WTC11 (cell line): ENCODE results near the gene ZCCHC10. TPM values are rescaled to one million over a fixed set of nuclear protein-coding genes. Genes with fewer than 3 reads are reported as not detected.

Experiments
- ATAC-seq: fragments of 200-7000 bp; cut with Tn5 transposase; 2 replicates; pipeline ENCODE4 v1.10.0; 2021; ENCODE audit warnings: mild to moderate bottlenecking, moderate library complexity
- CTCF ChIA-PET: fragments of 300-600 bp; sonication (Branson Sonifier 250); formaldehyde crosslinking; loops from one replicate; lab custom pipeline; 2021; ENCODE audit warnings: antibody characterized with exemption; lab: Charles Lee
- POLR2A ChIA-PET: fragments of 350-600 bp; sonication (Branson Sonifier 250); formaldehyde crosslinking; loops from one replicate; lab custom pipeline; 2021; ENCODE audit warnings: antibody characterized with exemption; lab: Charles Lee
- DNase-seq: peaks from one replicate; pipeline ENCODE4 v3.0.0; 2021; ENCODE audit warnings: low spot score
- H3K27ac Mint-ChIP-seq: 2 replicates; pipeline ENCODE4 v1.8.0; 2021; ENCODE audit warnings: mixed read lengths
- H3K27me3 Mint-ChIP-seq: 2 replicates; pipeline ENCODE4 v1.8.0; 2021; ENCODE audit warnings: low read depth, mild to moderate bottlenecking, moderate library complexity, mixed read lengths
- H3K36me3 Mint-ChIP-seq: 2 replicates; pipeline ENCODE4 v1.8.0; 2021; ENCODE audit warnings: mixed read lengths
- H3K4me1 Mint-ChIP-seq: 2 replicates; pipeline ENCODE4 v1.8.0; 2022; ENCODE audit warnings: mixed read lengths
- H3K4me3 Mint-ChIP-seq: 2 replicates; pipeline ENCODE4 v1.8.0; 2021; ENCODE audit warnings: mild to moderate bottlenecking, moderate library complexity, mixed read lengths
- H3K9me3 Mint-ChIP-seq: 2 replicates; pipeline ENCODE4 v1.8.0; 2021; ENCODE audit warnings: mixed read lengths
- CBFB ChIP-seq: sonication (generic); formaldehyde crosslinking; IDR thresholded peaks from 2 replicates; pipeline ENCODE4 v1.8.1; 2022; ENCODE audit warnings: mild to moderate bottlenecking, low read depth, missing genetic modification reagents
- NFATC4 ChIP-seq: fragments of 250-450 bp; sonication (Bioruptor Pico); IDR thresholded peaks from 2 replicates; pipeline ENCODE4 v1.9.0; 2021; ENCODE audit warnings: mild to moderate bottlenecking
- NFE2L1 ChIP-seq: sonication (generic); formaldehyde crosslinking; IDR thresholded peaks from 2 replicates; pipeline ENCODE4 v1.8.1; 2023; ENCODE audit warnings: missing genetic modification reagents
- NR3C1 ChIP-seq: sonication (generic); formaldehyde crosslinking; conservative IDR thresholded peaks from 2 replicates; pipeline ENCODE4 v1.8.1; 2023; ENCODE audit warnings: low read depth, mild to moderate bottlenecking, missing genetic modification reagents
- OVOL2 ChIP-seq: fragments of 250-450 bp; sonication (Bioruptor Pico); IDR thresholded peaks from 2 replicates; pipeline ENCODE4 v1.9.0; 2021; ENCODE audit warnings: mild to moderate bottlenecking, borderline replicate concordance
- RELA ChIP-seq: sonication (generic); formaldehyde crosslinking; IDR thresholded peaks from 2 replicates; pipeline ENCODE4 v1.8.1; 2022; ENCODE audit warnings: missing genetic modification reagents, mild to moderate bottlenecking, borderline replicate concordance
- SMAD4 ChIP-seq: sonication (generic); formaldehyde crosslinking; IDR thresholded peaks from 2 replicates; pipeline ENCODE4 v1.8.0; 2022; ENCODE audit warnings: mild to moderate bottlenecking, missing genetic modification reagents
- SOX15 ChIP-seq: fragments of 250-450 bp; sonication (Bioruptor Pico); IDR thresholded peaks from 2 replicates; pipeline ENCODE4 v1.9.0; 2021; ENCODE audit warnings: mild to moderate bottlenecking
- SP1 ChIP-seq: sonication (generic); formaldehyde crosslinking; conservative IDR thresholded peaks from 2 replicates; pipeline ENCODE4 v1.8.1; 2022; ENCODE audit warnings: missing genetic modification reagents
- TCF7 ChIP-seq: sonication (generic); formaldehyde crosslinking; IDR thresholded peaks from 2 replicates; pipeline ENCODE4 v1.8.0; 2022; ENCODE audit warnings: mild to moderate bottlenecking, low read depth, missing genetic modification reagents, moderate library complexity
- ZNF121 ChIP-seq: sonication (generic); formaldehyde crosslinking; IDR thresholded peaks from 2 replicates; pipeline ENCODE4 v1.8.0; 2023; ENCODE audit warnings: missing genetic modification reagents
- ZNF138 ChIP-seq: sonication (generic); formaldehyde crosslinking; conservative IDR thresholded peaks from 2 replicates; pipeline ENCODE4 v1.8.1; 2022; ENCODE audit warnings: mild to moderate bottlenecking, moderate library complexity, missing genetic modification reagents
- ZNF219 ChIP-seq: sonication (generic); formaldehyde crosslinking; IDR thresholded peaks from 2 replicates; pipeline ENCODE4 v1.8.0; 2023; ENCODE audit warnings: missing genetic modification reagents, mild to moderate bottlenecking, borderline replicate concordance
- total RNA-seq: library from RNA; stranded (reverse); gene quantifications from 3 replicates; pipeline ENCODE4 v1.2.3, GENCODE V29; 2021
- TF ChIP-seq, protein P1 (sequence below): sonication (generic); formaldehyde crosslinking; IDR thresholded peaks from 2 replicates; pipeline ENCODE4 v1.8.0; 2023; ENCODE audit warnings: missing genetic modification reagents, mild to moderate bottlenecking, borderline replicate concordance
- TF ChIP-seq, protein P2 (sequence below): sonication (generic); formaldehyde crosslinking; IDR thresholded peaks from 2 replicates; pipeline ENCODE4 v1.8.1; 2022; ENCODE audit warnings: low read depth, mild to moderate bottlenecking, moderate library complexity, missing genetic modification reagents, borderline replicate concordance
- TF ChIP-seq, protein P3 (sequence below): sonication (generic); formaldehyde crosslinking; IDR thresholded peaks from 2 replicates; pipeline ENCODE4 v1.8.1; 2022; ENCODE audit warnings: mild to moderate bottlenecking, moderate library complexity, missing genetic modification reagents
- TF ChIP-seq, protein P4 (sequence below): sonication (generic); formaldehyde crosslinking; conservative IDR thresholded peaks from 2 replicates; pipeline ENCODE4 v1.8.1; 2023; ENCODE audit warnings: mild to moderate bottlenecking, low read depth, missing genetic modification reagents, moderate library complexity
- TF ChIP-seq, protein P5 (sequence below): sonication (generic); formaldehyde crosslinking; IDR thresholded peaks from 2 replicates; pipeline ENCODE4 v1.8.1; 2023; ENCODE audit warnings: mild to moderate bottlenecking, missing genetic modification reagents
- TF ChIP-seq, protein P6 (sequence below): fragments of 200-600 bp; IDR thresholded peaks from 2 replicates; pipeline ENCODE4 v1.8.0; 2022; ENCODE audit warnings: antibody characterized with exemption
- TF ChIP-seq, protein P7 (sequence below): sonication (generic); formaldehyde crosslinking; IDR thresholded peaks from 2 replicates; pipeline ENCODE4 v1.8.0; 2022; ENCODE audit warnings: mild to moderate bottlenecking, missing genetic modification reagents

Gene ZCCHC10
- total RNA-seq, 1 experiment from 2014 or later: 22.9 TPM

DNA sequence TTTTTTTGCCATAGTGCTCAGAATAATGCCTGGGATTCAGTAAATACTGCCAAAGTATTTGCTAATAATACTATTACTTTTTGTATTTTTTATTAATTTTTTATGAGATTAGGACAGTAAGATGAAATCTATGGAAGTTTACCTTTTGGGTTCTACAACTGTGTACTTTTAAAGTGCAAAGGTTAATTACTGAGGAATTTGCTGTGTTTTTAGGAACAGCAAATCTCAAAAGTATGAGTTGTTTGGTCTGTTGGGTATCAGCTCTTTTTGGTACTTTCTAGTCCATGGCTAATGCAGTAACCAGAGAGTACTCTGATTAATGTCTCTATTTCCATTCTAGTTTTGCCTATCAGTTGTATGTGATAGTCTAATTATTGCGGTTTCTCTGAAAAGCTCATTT is 30.5 kb upstream of the ZCCHC10 start:
- Mint-ChIP-seq H3K4me1 (peaks cover 46% of the 10 kb centered on the region), H3K27ac (peak overlapping the region; percentile 45; the same call in 1 of the 2 replicates), H3K9me3 (no peaks in the 10 kb centered on the region), H3K36me3 (peaks cover 11% of the 10 kb centered on the region), H3K27me3 (no peaks in the 10 kb centered on the region), H3K4me3 (no peak overlapping the region)
- ChIA-PET POLR2A (no interaction called here), CTCF (interaction anchor here (0.5 kb wide), 1 partner anchor 23 kb away, joined by 3 read pairs; no protein-coding TSS in a partner anchor)
- TF ChIP-seq ZNF138 (CRISPR knock-in tag): no peak
- no peak for TF ChIP-seq RELA (CRISPR knock-in tag)
- TF ChIP-seq SOX15: no peak
- no peak for TF ChIP-seq NR3C1 (CRISPR knock-in tag)
- TF ChIP-seq, protein P1, sequence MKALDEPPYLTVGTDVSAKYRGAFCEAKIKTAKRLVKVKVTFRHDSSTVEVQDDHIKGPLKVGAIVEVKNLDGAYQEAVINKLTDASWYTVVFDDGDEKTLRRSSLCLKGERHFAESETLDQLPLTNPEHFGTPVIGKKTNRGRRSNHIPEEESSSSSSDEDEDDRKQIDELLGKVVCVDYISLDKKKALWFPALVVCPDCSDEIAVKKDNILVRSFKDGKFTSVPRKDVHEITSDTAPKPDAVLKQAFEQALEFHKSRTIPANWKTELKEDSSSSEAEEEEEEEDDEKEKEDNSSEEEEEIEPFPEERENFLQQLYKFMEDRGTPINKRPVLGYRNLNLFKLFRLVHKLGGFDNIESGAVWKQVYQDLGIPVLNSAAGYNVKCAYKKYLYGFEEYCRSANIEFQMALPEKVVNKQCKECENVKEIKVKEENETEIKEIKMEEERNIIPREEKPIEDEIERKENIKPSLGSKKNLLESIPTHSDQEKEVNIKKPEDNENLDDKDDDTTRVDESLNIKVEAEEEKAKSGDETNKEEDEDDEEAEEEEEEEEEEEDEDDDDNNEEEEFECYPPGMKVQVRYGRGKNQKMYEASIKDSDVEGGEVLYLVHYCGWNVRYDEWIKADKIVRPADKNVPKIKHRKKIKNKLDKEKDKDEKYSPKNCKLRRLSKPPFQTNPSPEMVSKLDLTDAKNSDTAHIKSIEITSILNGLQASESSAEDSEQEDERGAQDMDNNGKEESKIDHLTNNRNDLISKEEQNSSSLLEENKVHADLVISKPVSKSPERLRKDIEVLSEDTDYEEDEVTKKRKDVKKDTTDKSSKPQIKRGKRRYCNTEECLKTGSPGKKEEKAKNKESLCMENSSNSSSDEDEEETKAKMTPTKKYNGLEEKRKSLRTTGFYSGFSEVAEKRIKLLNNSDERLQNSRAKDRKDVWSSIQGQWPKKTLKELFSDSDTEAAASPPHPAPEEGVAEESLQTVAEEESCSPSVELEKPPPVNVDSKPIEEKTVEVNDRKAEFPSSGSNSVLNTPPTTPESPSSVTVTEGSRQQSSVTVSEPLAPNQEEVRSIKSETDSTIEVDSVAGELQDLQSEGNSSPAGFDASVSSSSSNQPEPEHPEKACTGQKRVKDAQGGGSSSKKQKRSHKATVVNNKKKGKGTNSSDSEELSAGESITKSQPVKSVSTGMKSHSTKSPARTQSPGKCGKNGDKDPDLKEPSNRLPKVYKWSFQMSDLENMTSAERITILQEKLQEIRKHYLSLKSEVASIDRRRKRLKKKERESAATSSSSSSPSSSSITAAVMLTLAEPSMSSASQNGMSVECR (CRISPR knock-in tag): no peak
- no peak for TF ChIP-seq SP1 (CRISPR knock-in tag)
- no peak for TF ChIP-seq OVOL2
- TF ChIP-seq, protein P2, sequence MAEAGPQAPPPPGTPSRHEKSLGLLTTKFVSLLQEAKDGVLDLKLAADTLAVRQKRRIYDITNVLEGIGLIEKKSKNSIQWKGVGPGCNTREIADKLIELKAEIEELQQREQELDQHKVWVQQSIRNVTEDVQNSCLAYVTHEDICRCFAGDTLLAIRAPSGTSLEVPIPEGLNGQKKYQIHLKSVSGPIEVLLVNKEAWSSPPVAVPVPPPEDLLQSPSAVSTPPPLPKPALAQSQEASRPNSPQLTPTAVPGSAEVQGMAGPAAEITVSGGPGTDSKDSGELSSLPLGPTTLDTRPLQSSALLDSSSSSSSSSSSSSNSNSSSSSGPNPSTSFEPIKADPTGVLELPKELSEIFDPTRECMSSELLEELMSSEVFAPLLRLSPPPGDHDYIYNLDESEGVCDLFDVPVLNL (CRISPR knock-in tag): no peak
- TF ChIP-seq, protein P3, sequence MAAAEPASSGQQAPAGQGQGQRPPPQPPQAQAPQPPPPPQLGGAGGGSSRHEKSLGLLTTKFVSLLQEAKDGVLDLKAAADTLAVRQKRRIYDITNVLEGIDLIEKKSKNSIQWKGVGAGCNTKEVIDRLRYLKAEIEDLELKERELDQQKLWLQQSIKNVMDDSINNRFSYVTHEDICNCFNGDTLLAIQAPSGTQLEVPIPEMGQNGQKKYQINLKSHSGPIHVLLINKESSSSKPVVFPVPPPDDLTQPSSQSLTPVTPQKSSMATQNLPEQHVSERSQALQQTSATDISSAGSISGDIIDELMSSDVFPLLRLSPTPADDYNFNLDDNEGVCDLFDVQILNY (CRISPR knock-in tag): no peak
- TF ChIP-seq NFATC4 (CRISPR knock-in tag): no peak
- TF ChIP-seq, protein P4, sequence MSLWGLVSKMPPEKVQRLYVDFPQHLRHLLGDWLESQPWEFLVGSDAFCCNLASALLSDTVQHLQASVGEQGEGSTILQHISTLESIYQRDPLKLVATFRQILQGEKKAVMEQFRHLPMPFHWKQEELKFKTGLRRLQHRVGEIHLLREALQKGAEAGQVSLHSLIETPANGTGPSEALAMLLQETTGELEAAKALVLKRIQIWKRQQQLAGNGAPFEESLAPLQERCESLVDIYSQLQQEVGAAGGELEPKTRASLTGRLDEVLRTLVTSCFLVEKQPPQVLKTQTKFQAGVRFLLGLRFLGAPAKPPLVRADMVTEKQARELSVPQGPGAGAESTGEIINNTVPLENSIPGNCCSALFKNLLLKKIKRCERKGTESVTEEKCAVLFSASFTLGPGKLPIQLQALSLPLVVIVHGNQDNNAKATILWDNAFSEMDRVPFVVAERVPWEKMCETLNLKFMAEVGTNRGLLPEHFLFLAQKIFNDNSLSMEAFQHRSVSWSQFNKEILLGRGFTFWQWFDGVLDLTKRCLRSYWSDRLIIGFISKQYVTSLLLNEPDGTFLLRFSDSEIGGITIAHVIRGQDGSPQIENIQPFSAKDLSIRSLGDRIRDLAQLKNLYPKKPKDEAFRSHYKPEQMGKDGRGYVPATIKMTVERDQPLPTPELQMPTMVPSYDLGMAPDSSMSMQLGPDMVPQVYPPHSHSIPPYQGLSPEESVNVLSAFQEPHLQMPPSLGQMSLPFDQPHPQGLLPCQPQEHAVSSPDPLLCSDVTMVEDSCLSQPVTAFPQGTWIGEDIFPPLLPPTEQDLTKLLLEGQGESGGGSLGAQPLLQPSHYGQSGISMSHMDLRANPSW (CRISPR knock-in tag): no peak
- TF ChIP-seq TCF7 (CRISPR knock-in tag): no peak
- DNase-seq (no peak), ATAC-seq (no peak)

DNA sequence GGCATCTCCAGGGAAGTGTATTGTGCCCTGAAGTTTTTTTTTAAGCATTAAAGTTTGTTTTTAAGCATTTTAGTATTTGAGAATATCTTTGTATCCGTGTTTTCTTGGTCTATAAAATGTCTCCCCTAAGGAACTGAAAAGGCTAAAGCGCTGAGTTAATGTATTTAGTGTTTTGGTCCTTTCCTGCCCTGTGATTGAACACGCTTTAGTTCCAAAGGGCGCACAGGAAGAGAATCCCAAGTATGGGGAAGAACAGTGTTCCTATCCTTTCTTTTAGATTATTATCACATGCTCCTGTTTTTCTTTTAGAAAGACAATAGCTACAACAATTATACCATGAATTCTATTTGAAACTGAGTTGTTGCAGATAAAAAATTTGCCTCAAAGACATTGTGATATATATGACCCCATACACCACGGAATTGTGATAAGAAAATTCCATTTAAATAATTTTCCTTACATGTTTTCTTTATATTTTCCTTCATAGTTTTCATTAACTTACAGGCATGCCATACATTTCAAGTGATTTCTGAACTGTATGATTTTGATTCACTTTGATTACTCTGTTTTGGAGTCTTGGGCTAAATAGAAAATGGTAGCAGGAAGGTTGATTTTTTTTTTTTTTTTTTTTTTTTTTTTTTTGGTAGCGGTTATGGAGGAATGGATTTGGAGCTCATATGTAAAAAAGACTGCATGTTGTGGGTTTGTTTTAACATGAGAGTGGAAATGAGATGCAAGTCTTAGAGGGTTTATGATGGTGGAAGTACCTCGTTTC is 28.5 kb upstream of the ZCCHC10 start:
- Mint-ChIP-seq H3K27ac (peak overlapping the region; percentile 73), H3K4me3 (peak overlapping the region; percentile 52), H3K4me1 (peaks cover 44% of the 10 kb centered on the region), H3K36me3 (peaks cover 9% of the 10 kb centered on the region), H3K9me3 (no peaks in the 10 kb centered on the region), H3K27me3 (no peaks in the 10 kb centered on the region)
- no peak for ATAC-seq
- no peak for DNase-seq
- CTCF ChIA-PET: interaction anchor here (0.6 kb wide), 1 partner anchor 1000 kb away, joined by 4 read pairs; no protein-coding TSS in a partner anchor
- POLR2A ChIA-PET: no interaction called here
- TF ChIP-seq NFATC4 (CRISPR knock-in tag) (no peak), NFE2L1 (CRISPR knock-in tag) (no peak), SMAD4 (CRISPR knock-in tag) (no peak), CBFB (no peak), ZNF219 (CRISPR knock-in tag) (no peak), ZNF121 (CRISPR knock-in tag) (no peak)
- TF ChIP-seq, protein P5, sequence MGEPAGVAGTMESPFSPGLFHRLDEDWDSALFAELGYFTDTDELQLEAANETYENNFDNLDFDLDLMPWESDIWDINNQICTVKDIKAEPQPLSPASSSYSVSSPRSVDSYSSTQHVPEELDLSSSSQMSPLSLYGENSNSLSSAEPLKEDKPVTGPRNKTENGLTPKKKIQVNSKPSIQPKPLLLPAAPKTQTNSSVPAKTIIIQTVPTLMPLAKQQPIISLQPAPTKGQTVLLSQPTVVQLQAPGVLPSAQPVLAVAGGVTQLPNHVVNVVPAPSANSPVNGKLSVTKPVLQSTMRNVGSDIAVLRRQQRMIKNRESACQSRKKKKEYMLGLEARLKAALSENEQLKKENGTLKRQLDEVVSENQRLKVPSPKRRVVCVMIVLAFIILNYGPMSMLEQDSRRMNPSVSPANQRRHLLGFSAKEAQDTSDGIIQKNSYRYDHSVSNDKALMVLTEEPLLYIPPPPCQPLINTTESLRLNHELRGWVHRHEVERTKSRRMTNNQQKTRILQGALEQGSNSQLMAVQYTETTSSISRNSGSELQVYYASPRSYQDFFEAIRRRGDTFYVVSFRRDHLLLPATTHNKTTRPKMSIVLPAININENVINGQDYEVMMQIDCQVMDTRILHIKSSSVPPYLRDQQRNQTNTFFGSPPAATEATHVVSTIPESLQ: no peak
- TF ChIP-seq, protein P6, sequence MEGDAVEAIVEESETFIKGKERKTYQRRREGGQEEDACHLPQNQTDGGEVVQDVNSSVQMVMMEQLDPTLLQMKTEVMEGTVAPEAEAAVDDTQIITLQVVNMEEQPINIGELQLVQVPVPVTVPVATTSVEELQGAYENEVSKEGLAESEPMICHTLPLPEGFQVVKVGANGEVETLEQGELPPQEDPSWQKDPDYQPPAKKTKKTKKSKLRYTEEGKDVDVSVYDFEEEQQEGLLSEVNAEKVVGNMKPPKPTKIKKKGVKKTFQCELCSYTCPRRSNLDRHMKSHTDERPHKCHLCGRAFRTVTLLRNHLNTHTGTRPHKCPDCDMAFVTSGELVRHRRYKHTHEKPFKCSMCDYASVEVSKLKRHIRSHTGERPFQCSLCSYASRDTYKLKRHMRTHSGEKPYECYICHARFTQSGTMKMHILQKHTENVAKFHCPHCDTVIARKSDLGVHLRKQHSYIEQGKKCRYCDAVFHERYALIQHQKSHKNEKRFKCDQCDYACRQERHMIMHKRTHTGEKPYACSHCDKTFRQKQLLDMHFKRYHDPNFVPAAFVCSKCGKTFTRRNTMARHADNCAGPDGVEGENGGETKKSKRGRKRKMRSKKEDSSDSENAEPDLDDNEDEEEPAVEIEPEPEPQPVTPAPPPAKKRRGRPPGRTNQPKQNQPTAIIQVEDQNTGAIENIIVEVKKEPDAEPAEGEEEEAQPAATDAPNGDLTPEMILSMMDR: no peak
- TF ChIP-seq, protein P7, sequence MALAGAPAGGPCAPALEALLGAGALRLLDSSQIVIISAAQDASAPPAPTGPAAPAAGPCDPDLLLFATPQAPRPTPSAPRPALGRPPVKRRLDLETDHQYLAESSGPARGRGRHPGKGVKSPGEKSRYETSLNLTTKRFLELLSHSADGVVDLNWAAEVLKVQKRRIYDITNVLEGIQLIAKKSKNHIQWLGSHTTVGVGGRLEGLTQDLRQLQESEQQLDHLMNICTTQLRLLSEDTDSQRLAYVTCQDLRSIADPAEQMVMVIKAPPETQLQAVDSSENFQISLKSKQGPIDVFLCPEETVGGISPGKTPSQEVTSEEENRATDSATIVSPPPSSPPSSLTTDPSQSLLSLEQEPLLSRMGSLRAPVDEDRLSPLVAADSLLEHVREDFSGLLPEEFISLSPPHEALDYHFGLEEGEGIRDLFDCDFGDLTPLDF (CRISPR knock-in tag): no peak
